H1 (cell line): ENCODE data around the gene TNFAIP2. TPM values are rescaled to one million over a fixed set of nuclear protein-coding genes. Genes with fewer than 3 reads are reported as not detected.

ENCODE experiments used
- CTCF ChIA-PET: fragments of 300-600 bp; sonication (Branson Sonifier 250); formaldehyde crosslinking; loops from one replicate; lab custom pipeline; 2021; ENCODE audit not compliant: partially characterized antibody; lab: Charles Lee
- POLR2A ChIA-PET: fragments of 300-600 bp; sonication (Branson Sonifier 250); formaldehyde crosslinking; loops from one replicate; lab custom pipeline; 2021; ENCODE audit warnings: inconsistent platforms; ENCODE audit not compliant: partially characterized antibody; lab: Charles Lee
- DNase-seq, 2 experiments: peaks; one replicate each; pipeline versions ENCODE4 v3.0.0 to v3.0.0-alpha.2; 2010 to 2022; ENCODE audit warnings: low spot score in 2 of 2, low read depth in 1 of 2, mixed read lengths in 1 of 2
- FAIRE-seq: peaks from 2 replicates; lab custom pipeline; 2011; peaks lifted over from hg19 to GRCh38; lab: Jason Lieb, UNC
- H2AFZ ChIP-seq: 2 replicates; pipeline ENCODE4 v1.8.1; 2012; ENCODE audit warnings: low read length, inconsistent platforms
- H2AK5ac ChIP-seq: 2 replicates; pipeline ENCODE4 v1.6.1; 2013; ENCODE audit warnings: low read depth, low read length
- H2BK120ac ChIP-seq: replicated peaks from 2 replicates; pipeline ENCODE3; 2013; ENCODE audit warnings: low read depth, low read length, inconsistent platforms
- H2BK12ac ChIP-seq: 2 replicates; pipeline ENCODE4 v1.6.1; 2013; ENCODE audit warnings: low read depth, low read length
- H2BK15ac ChIP-seq: 2 replicates; pipeline ENCODE4 v1.6.1; 2013; ENCODE audit warnings: low read length
- H2BK20ac ChIP-seq: 2 replicates; pipeline ENCODE4 v1.6.1; 2013; ENCODE audit warnings: low read length
- H2BK5ac ChIP-seq: 2 replicates; pipeline ENCODE4 v1.6.1; 2013; ENCODE audit warnings: low read depth, low read length
- H3K14ac ChIP-seq: 2 replicates; pipeline ENCODE4 v1.6.1; 2013; ENCODE audit warnings: inconsistent platforms; ENCODE audit not compliant: insufficient read length
- H3K18ac ChIP-seq: 2 replicates; pipeline ENCODE4 v1.6.1; 2013; ENCODE audit warnings: low read length; ENCODE audit errors: extremely low read depth
- H3K23ac ChIP-seq: 2 replicates; pipeline ENCODE4 v1.6.1; 2013; ENCODE audit warnings: inconsistent platforms; ENCODE audit not compliant: insufficient read length
- H3K23me2 ChIP-seq: 2 replicates; pipeline ENCODE4 v1.6.1; 2013; ENCODE audit warnings: low read depth, low read length
- H3K27ac ChIP-seq: 2 replicates; pipeline ENCODE4 v1.6.1; 2011; ENCODE audit warnings: low read depth, low read length, inconsistent platforms
- H3K27me3 ChIP-seq, 4 experiments: replicated peaks in 1 of 4; 1 replicate in 1 of 4; 2 replicates in 3 of 4; pipeline versions ENCODE4 v1.6.1 to v1.8.1; 2011 to 2013; ENCODE audit warnings: low read length in 3 of 4, mild to moderate bottlenecking in 3 of 4, inconsistent platforms in 2 of 4, mixed read lengths in 2 of 4, moderate library complexity in 1 of 4; ENCODE audit not compliant: control insufficient read depth in 3 of 4, insufficient read depth in 3 of 4; ENCODE audit errors: extremely low read depth in 1 of 4
- H3K36me3 ChIP-seq, 4 experiments: 2 replicates each; pipeline versions ENCODE4 v1.6.1 to v1.8.1; 2011 to 2013; ENCODE audit warnings: mild to moderate bottlenecking in 4 of 4, low read length in 3 of 4, moderate library complexity in 2 of 4, control low read depth in 1 of 4, inconsistent platforms in 1 of 4; ENCODE audit not compliant: insufficient read depth in 4 of 4, control insufficient read depth in 2 of 4
- H3K4ac ChIP-seq: replicated peaks from 2 replicates; pipeline ENCODE3; 2013; ENCODE audit warnings: low read length, low read depth, mixed read lengths, inconsistent platforms; ENCODE audit not compliant: insufficient read length
- H3K4me1 ChIP-seq, 4 experiments: replicated peaks in 1 of 4; 1 replicate in 1 of 4; 2 replicates in 3 of 4; pipeline versions ENCODE4 v1.6.1 to v1.8.1; 2011 to 2013; ENCODE audit warnings: low read length in 3 of 4, inconsistent platforms in 2 of 4, mixed read lengths in 1 of 4; ENCODE audit not compliant: insufficient read depth in 4 of 4, control insufficient read depth in 3 of 4
- H3K4me2 ChIP-seq, 2 experiments: 2 replicates each; pipeline versions ENCODE4 v1.6.1 to v1.8.1; 2011 to 2013; ENCODE audit warnings: low read depth in 2 of 2, low read length in 2 of 2, control low read depth in 1 of 2, inconsistent platforms in 1 of 2, mild to moderate bottlenecking in 1 of 2; ENCODE audit not compliant: insufficient read depth in 1 of 2
- H3K4me3 ChIP-seq, 4 experiments: fragments of 200-600, 300-600 bp in 1 of 4; sonication (generic), shearing (Covaris generic), sonication (Bioruptor Twin) in 1 of 4; 2 replicates each; pipeline versions ENCODE4 v1.5.1 to v1.8.1; 2011 to 2016; ENCODE audit warnings: low read length in 4 of 4, low read depth in 3 of 4, control low read depth in 2 of 4, inconsistent platforms in 2 of 4, mild to moderate bottlenecking in 2 of 4, mixed read lengths in 1 of 4, moderate library complexity in 1 of 4; ENCODE audit not compliant: insufficient read depth in 2 of 4; ENCODE audit errors: extremely low read depth in 1 of 4
- H3K56ac ChIP-seq: replicated peaks from 2 replicates; pipeline ENCODE3; 2013; ENCODE audit warnings: low read depth, mild to moderate bottlenecking, mixed read lengths, low read length, inconsistent platforms; ENCODE audit not compliant: insufficient read length
- H3K79me1 ChIP-seq: 2 replicates; pipeline ENCODE4 v1.6.1; 2013; ENCODE audit warnings: low read depth, low read length, control low read depth
- H3K79me2 ChIP-seq, 2 experiments: 2 replicates each; pipeline versions ENCODE4 v1.6.1 to v1.8.1; 2012 to 2013; ENCODE audit warnings: low read length in 2 of 2, mild to moderate bottlenecking in 2 of 2, inconsistent platforms in 1 of 2; ENCODE audit not compliant: insufficient read depth in 2 of 2, control insufficient read depth in 1 of 2
- H3K9ac ChIP-seq, 4 experiments: replicated peaks in 1 of 4; 1 replicate in 1 of 4; 2 replicates in 3 of 4; pipeline versions ENCODE4 v1.6.1 to v1.8.1; 2011 to 2013; ENCODE audit warnings: low read depth in 3 of 4, low read length in 3 of 4, control low read depth in 2 of 4, mild to moderate bottlenecking in 2 of 4, moderate library complexity in 2 of 4, inconsistent platforms in 1 of 4; ENCODE audit errors: extremely low read depth in 1 of 4
- H3K9me3 ChIP-seq, 2 experiments: 2 replicates each; pipeline versions ENCODE4 v1.6.1 to v1.8.1; 2012 to 2013; ENCODE audit warnings: mild to moderate bottlenecking in 2 of 2, moderate library complexity in 2 of 2, control low read depth in 1 of 2, inconsistent platforms in 1 of 2, low read depth in 1 of 2, low read length in 1 of 2, mixed read lengths in 1 of 2; ENCODE audit not compliant: insufficient read depth in 2 of 2
- H4K20me1 ChIP-seq, 2 experiments: replicated peaks in 1 of 2; 2 replicates each; pipeline versions ENCODE3 to v1.8.1; 2011 to 2013; ENCODE audit warnings: inconsistent platforms in 2 of 2, low read length in 2 of 2, mild to moderate bottlenecking in 1 of 2; ENCODE audit not compliant: insufficient read depth in 2 of 2, control insufficient read depth in 1 of 2
- H4K5ac ChIP-seq: 2 replicates; pipeline ENCODE4 v1.6.1; 2013; ENCODE audit warnings: low read length, low read depth, mixed read lengths, inconsistent platforms; ENCODE audit not compliant: insufficient read length
- H4K8ac ChIP-seq: 2 replicates; pipeline ENCODE4 v1.8.0; 2013; ENCODE audit warnings: mild to moderate bottlenecking, moderate library complexity, low read length, inconsistent platforms; ENCODE audit not compliant: insufficient read depth; ENCODE audit errors: extremely low read depth
- H4K91ac ChIP-seq: replicated peaks from 2 replicates; pipeline ENCODE3; 2013; ENCODE audit warnings: low read length, mixed read lengths, inconsistent platforms; ENCODE audit not compliant: insufficient read length
- CBX8 ChIP-seq: fragments of 300-800, 300-1000 bp; sonication (generic); IDR thresholded peaks from 2 replicates; pipeline ENCODE4 v1.7.1; 2016; ENCODE audit warnings: low read depth, low read length, borderline replicate concordance
- CHD2 ChIP-seq: IDR thresholded peaks from 2 replicates; pipeline ENCODE4 v1.6.1; 2012; ENCODE audit warnings: low read length, improper control_type of control experiment
- JUND ChIP-seq: IDR thresholded peaks from 2 replicates; pipeline ENCODE4 v1.6.1; 2011; ENCODE audit warnings: mild to moderate bottlenecking, improper control_type of control experiment, low read length
- TAF1 ChIP-seq: IDR thresholded peaks from 2 replicates; pipeline ENCODE4 v1.6.1; 2011; ENCODE audit warnings: mild to moderate bottlenecking, low read depth, low read length
- YY1 ChIP-seq: IDR thresholded peaks from 2 replicates; pipeline ENCODE4 v1.6.1; 2011; ENCODE audit warnings: low read depth, mild to moderate bottlenecking, low read length
- WGBS, 2 experiments: shearing (Covaris generic) in 1 of 2; methylation state at CpG; one replicate each; pipeline versions ENCODE4 v1.1.6 to v1.1.7; 2013 to 2015; ENCODE audit warnings: low lambda C conversion rate in 2 of 2, mixed read lengths in 2 of 2, inconsistent platforms in 1 of 2, low coverage in 1 of 2, missing lambda C conversion rate in 1 of 2; ENCODE audit not compliant: insufficient replicate concordance in 2 of 2, insufficient coverage in 1 of 2, insufficient read length in 1 of 2; ENCODE audit errors: extremely low coverage in 1 of 2, missing lambda C conversion rate in 1 of 2; 5-methylcytosine and 5-hydroxymethylcytosine counted together
- polyA plus RNA-seq, 7 experiments: library from polyadenylated mRNA; depleted of rRNA in 3 of 7; stranded (reverse) in 5 of 7; unstranded in 2 of 7; fragments of >200 nt in 5 of 7; fragments of 200-250 nt in 2 of 7; gene quantifications; 1 replicate in 5 of 7; 2 replicates in 1 of 7; 4 replicates in 1 of 7; pipeline versions ENCODE4 v1.2.1 to v1.2.3, GENCODE V29; 2011 to 2013; ENCODE audit warnings: missing spikeins in 2 of 7, mixed read lengths in 2 of 7
- total RNA-seq: library from RNA; stranded (reverse); fragmentation: NEBNext Ultra II Directional; extraction: Animal tissue kit (Norgen Biotek cat#: 25700); gene quantifications from 2 replicates; pipeline ENCODE4 v1.2.1, GENCODE V29; 2021

Gene TNFAIP2
- total and polyA plus RNA-seq, 2 of the 8 experiments (the other 6 are each of a cell fraction or from before 2014, with no cell fraction given): 28.3 to 34.5 TPM

- Histone ChIP-seq H3K4me3 (no peak overlapping the region), H3K4ac (no peak overlapping the region), H2BK12ac (no peak overlapping the region), H2BK5ac (no peak overlapping the region), H3K27me3 (no peaks in the 10 kb centered on the region), H3K18ac (no peak overlapping the region), H3K36me3 (no peaks in the 10 kb centered on the region), H3K79me1 (no peaks in the 10 kb centered on the region), H2BK15ac (no peak overlapping the region), H4K5ac (no peak overlapping the region), H3K14ac (no peak overlapping the region), H2BK120ac (no peak overlapping the region), H4K91ac (no peak overlapping the region), H3K4me1 (no peaks in the 10 kb centered on the region; a peak in 1 of 7 replicates), H3K9ac (no peak overlapping the region), H3K79me2 (no peaks in the 10 kb centered on the region), H3K56ac (no peak overlapping the region), H3K9me3 (0 out of 4 replicates have a peak, but pooled peaks cover 0 to 3% of the 10 kb centered on the region in 2 experiments), H4K8ac (no peak overlapping the region), H3K27ac (no peak overlapping the region), H2BK20ac (no peak overlapping the region), H3K23me2 (no peaks in the 10 kb centered on the region), H2AFZ (no peak overlapping the region), H3K23ac (no peak overlapping the region), H2AK5ac (no peak overlapping the region), H4K20me1 (no peaks in the 10 kb centered on the region), H3K4me2 (no peak overlapping the region)
- no peak for DNase-seq
- FAIRE-seq: no peak
- no peak for TF ChIP-seq TAF1
- TF ChIP-seq CHD2: no peak
- no peak for TF ChIP-seq YY1
- TF ChIP-seq CBX8: no peak
- TF ChIP-seq JUND: no peak
- ChIA-PET CTCF (interaction anchor here (0.8 to 2.6 kb wide), 7 partner anchors 13 to 88 kb away, joined by 3 to 14 read pairs (median 6); no protein-coding TSS in a partner anchor), POLR2A (no interaction called here)
- 89% methylated on average over 5 of the region's 5 CpGs; no CpG with 5 or more reads in 1 of the 2 experiments for WGBS, 2 experiments
Observed at GRCh38 chr14:103163199-103163598, 39.9 kb downstream of the TNFAIP2 start.
